NOMO-1 treated with dmso at 0.1 percent for 144 hours (cell line): ENCODE results near the gene FGF12.
"Not testable (repeated sequence)": the region's sequence is repeated elsewhere in the genome, so short reads cannot be mapped to it uniquely, and the experiment has no call there.

Experiments
- DNase-seq: peaks from one replicate; lab custom pipeline; 2025; ENCODE audit not compliant: unreplicated experiment; lab: John Stamatoyannopoulos, UW

The FGF12 gene

GRCh38 chr3:192727032-192727847 is at the start of gene FGF12:
FGF12 (minus strand) TSS chr3:192727541.
- no peak for DNase-seq

GRCh38 chr3:192774341-192774740 is 47.0 kb upstream of the FGF12 start:
- DNase-seq, result not testable (repeated sequence)

- no peak for DNase-seq
Observed at GRCh38 chr3:192772240-192772894, 45.0 kb upstream of the FGF12 start.

GRCh38 chr3:192758654-192759053 is 31.3 kb upstream of the FGF12 start:
- DNase-seq, result no peak

- no peak for DNase-seq
Observed at GRCh38 chr3:192751148-192751547, 23.8 kb upstream of the FGF12 start.

- DNase-seq, result no peak
Observed at GRCh38 chr3:192750201-192750600, 22.9 kb upstream of the FGF12 start.

- DNase-seq, result no peak
Observed at GRCh38 chr3:192747746-192748145, 20.4 kb upstream of the FGF12 start.

- DNase-seq, result no peak
Observed at GRCh38 chr3:192747145-192747544, 19.8 kb upstream of the FGF12 start.

- no peak for DNase-seq
Observed at GRCh38 chr3:192745150-192745549, 17.8 kb upstream of the FGF12 start.

GRCh38 chr3:192744604-192745003 is 17.3 kb upstream of the FGF12 start:
- DNase-seq, result not testable (repeated sequence)

- DNase-seq, result no peak
Observed at GRCh38 chr3:192737506-192737905, 10.2 kb upstream of the FGF12 start.

GRCh38 chr3:192731233-192731632 is 3.9 kb upstream of the FGF12 start:
- DNase-seq, result no peak

GRCh38 chr3:192726385-192726784 is 956 bp downstream of the FGF12 start:
- no peak for DNase-seq

- no peak for DNase-seq
Observed at GRCh38 chr3:192719964-192720363, 7.4 kb downstream of the FGF12 start.

- no peak for DNase-seq
Observed at GRCh38 chr3:192718156-192718555, 9.2 kb downstream of the FGF12 start.

GRCh38 chr3:192715126-192715525 is 12.2 kb downstream of the FGF12 start:
- DNase-seq, result no peak

GRCh38 chr3:192711126-192711525 is 16.2 kb downstream of the FGF12 start:
- not testable (repeated sequence) for DNase-seq

- no peak for DNase-seq
Observed at GRCh38 chr3:192710366-192710765, 17.0 kb downstream of the FGF12 start.

GRCh38 chr3:192706272-192706671 is 21.1 kb downstream of the FGF12 start:
- DNase-seq, result no peak

- DNase-seq, result no peak
Observed at GRCh38 chr3:192700885-192701284, 26.5 kb downstream of the FGF12 start.

- no peak for DNase-seq
Observed at GRCh38 chr3:192696943-192697587, 30.3 kb downstream of the FGF12 start.
